Measurements from ENCODE around the gene RAB6B. TPM values are rescaled to one million over a fixed set of nuclear protein-coding genes. Genes with fewer than 3 reads are reported as not detected.

The RAB6B gene
- total and polyA plus RNA-seq, 2 experiments from 2014 or later, result 1.2 to 3.9 TPM

- no peak overlapping the region for H3K4me2 ChIP-seq
- H3K27ac Mint-ChIP-seq, result no peak overlapping the region
- DNase-seq (ENCODE audit: low spot score) (peak; percentile 11), ATAC-seq (peak; percentile 19; the same call in 1 of the 3 replicates)
- H3K36me3 ChIP-seq (ENCODE audit: insufficient read depth), result no peaks in the 10 kb centered on the region
- H3K27ac ChIP-seq (ENCODE audit: low read depth), result no peak overlapping the region
- H3K27me3 ChIP-seq (ENCODE audit: insufficient read depth), result no peaks in the 10 kb centered on the region
- peaks cover 20% of the 10 kb centered on the region for H3K4me1 Mint-ChIP-seq
- H2AFZ ChIP-seq, result no peak overlapping the region
- no peaks in the 10 kb centered on the region for H3K36me3 Mint-ChIP-seq (ENCODE audit: low read depth)
- H4K20me1 ChIP-seq (replicated peaks; ENCODE audit: insufficient read depth), result no peaks in the 10 kb centered on the region
- H3K4me1 ChIP-seq (ENCODE audit: insufficient read depth), result no peaks in the 10 kb centered on the region
- no peaks in the 10 kb centered on the region; the same call in 2 of the 3 replicates for H3K9me3 Mint-ChIP-seq
- H3K27me3 Mint-ChIP-seq (ENCODE audit: insufficient read depth, low read depth, poor library complexity), result peaks cover 5% of the 10 kb centered on the region
- H3K9me2 ChIP-seq (ENCODE audit: insufficient read depth), result no peaks in the 10 kb centered on the region
- no peak overlapping the region for H3K4me3 ChIP-seq
- H3K4me3 Mint-ChIP-seq, result no peak overlapping the region
- H3F3A ChIP-seq (replicated peaks; ENCODE audit: low read depth), result no peaks in the 10 kb centered on the region
- TF ChIP-seq ZNF331 (CRISPR knock-in tag; IDR thresholded peaks at IDR 0.05; ENCODE audit: low read depth), result no peak
- TF ChIP-seq ETS1 (IDR thresholded peaks at IDR 0.05), result no peak
- peak; percentile 13 to 53; a peak in 2 of 4 replicates for TF ChIP-seq CTCF (conservative IDR thresholded peaks at IDR 0.05; ENCODE audit: low read depth in 2 of 2)
- no peaks in the 10 kb centered on the region for H3K79me2 ChIP-seq (replicated peaks; ENCODE audit: insufficient read depth)
Observed at GRCh38 chr3:133938770-133939462, 43.2 kb upstream of the RAB6B start.

GRCh38 chr3:133937756-133938601, 42.3 kb upstream of the RAB6B start:
- Mint-ChIP-seq H3K27ac (no peak overlapping the region), H3K9me3 (no peaks in the 10 kb centered on the region; the same call in 2 of the 3 replicates), H3K36me3 (ENCODE audit: low read depth) (no peaks in the 10 kb centered on the region), H3K27me3 (ENCODE audit: insufficient read depth, low read depth, poor library complexity) (peaks cover 7% of the 10 kb centered on the region), H3K4me1 (peaks cover 20% of the 10 kb centered on the region), H3K4me3 (no peak overlapping the region)
- ATAC-seq, result no peak
- H4K20me1 ChIP-seq (replicated peaks; ENCODE audit: insufficient read depth), result no peaks in the 10 kb centered on the region
- no peaks in the 10 kb centered on the region for H3K4me1 ChIP-seq (ENCODE audit: insufficient read depth)
- no peaks in the 10 kb centered on the region for H3K36me3 ChIP-seq (ENCODE audit: insufficient read depth)
- H3K27ac ChIP-seq (ENCODE audit: low read depth), result no peak overlapping the region
- no peak overlapping the region for H3K4me3 ChIP-seq
- H2AFZ ChIP-seq, result no peak overlapping the region
- H3K4me2 ChIP-seq, result no peak overlapping the region
- no peaks in the 10 kb centered on the region for H3K79me2 ChIP-seq (replicated peaks; ENCODE audit: insufficient read depth)
- H3F3A ChIP-seq (replicated peaks; ENCODE audit: low read depth), result no peaks in the 10 kb centered on the region
- no peaks in the 10 kb centered on the region for H3K27me3 ChIP-seq (ENCODE audit: insufficient read depth)
- no peak for DNase-seq (ENCODE audit: low spot score)
- no peaks in the 10 kb centered on the region for H3K9me2 ChIP-seq (ENCODE audit: insufficient read depth)
- no peak for TF ChIP-seq NANOG (IDR thresholded peaks at IDR 0.05; ENCODE audit: borderline replicate concordance)
- no peak for TF ChIP-seq JUNB (IDR thresholded peaks at IDR 0.05; ENCODE audit: unreplicated experiment)
- TF ChIP-seq POLR2AphosphoS5 (IDR thresholded peaks at IDR 0.05; ENCODE audit: low read depth), result no peak
- no peak for TF ChIP-seq REST (IDR thresholded peaks at IDR 0.05; ENCODE audit: unreplicated experiment)
- TF ChIP-seq CTCF (conservative IDR thresholded peaks at IDR 0.05; ENCODE audit: low read depth in 2 of 2), result no peak
- TF ChIP-seq ZNF331 (CRISPR knock-in tag; IDR thresholded peaks at IDR 0.05; ENCODE audit: low read depth), result no peak
